ENCODE results near the gene SNX6.
"Not testable (repeated sequence)": the region's sequence is repeated elsewhere in the genome, so short reads cannot be mapped to it uniquely, and the experiment has no call there.

SNX6 gene

GRCh38 chr14:34520304-34520970 is 109.5 kb downstream of the SNX6 start:
- DNase-seq: not testable (repeated sequence)

Data from activated T-cell treated with anti-CD3 and anti-CD28 coated beads, Interleukin-2, amount 50 U/mL, for 1 hour (primary cell).